ENCODE results near the gene UQCC2.

The UQCC2 gene

GRCh38 chr6:33688451-33689147 lies 22.9 kb downstream of the UQCC2 start:
- no peak for DNase-seq

DNA sequence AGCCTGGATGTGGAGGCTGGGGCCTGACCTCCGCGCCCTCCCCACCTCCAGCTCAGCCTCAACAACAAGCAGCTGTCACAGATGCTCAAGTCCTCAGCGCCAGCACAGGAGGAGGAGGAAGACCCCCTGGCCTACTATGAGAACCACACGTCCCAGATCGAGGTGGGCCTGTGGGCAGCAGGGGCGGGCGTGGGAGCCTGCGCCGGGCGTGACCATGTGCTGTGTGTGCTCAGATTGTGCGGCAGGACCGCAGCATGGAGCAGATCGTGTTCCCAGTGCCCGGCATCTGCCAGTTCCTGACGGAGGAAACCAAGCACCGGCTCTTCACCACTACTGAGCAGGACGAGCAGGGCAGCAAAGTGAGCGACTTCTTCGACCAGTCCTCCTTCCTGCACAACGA lies 23.5 kb downstream of the UQCC2 start:
- DNase-seq = no peak

GRCh38 chr6:33686981-33687975 lies 24.2 kb downstream of the UQCC2 start:
- no peak for DNase-seq

DNA sequence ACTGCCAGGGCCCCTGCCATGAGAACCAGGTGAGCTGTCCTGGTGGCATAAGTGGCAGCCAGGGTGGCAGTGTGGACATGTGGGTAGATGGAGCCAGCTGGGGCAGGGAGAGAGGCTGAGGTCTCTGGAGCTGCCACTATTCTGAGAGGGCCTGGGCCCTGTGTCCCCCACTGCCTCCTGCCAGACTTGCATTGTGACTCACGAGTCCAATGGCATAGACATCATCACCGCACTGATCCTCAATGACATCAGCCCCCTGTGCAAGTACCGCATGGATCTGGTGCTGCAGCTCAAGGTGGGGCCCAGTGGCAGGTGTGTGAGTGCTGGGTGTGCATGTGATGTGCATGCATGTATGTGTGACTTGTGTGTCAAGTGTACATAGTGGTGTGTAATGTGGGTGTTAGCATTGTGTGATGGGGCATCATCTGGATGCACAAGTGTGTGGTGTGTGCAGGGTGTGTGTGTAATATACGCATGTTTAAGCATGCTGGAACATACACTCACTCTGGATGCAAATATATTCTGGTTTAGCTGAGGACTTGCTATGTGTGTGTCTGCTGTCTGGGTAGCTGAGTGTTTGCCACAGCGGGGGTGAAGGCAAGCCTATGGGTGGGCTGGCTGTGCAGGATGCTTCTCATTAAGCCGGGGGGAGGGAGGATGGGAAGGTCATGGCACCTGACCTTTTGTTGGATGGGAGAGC lies 25.1 kb downstream of the UQCC2 start:
- no peak for DNase-seq

GRCh38 chr6:33685411-33686224 lies 25.9 kb downstream of the UQCC2 start:
- DNase-seq = no peak

GRCh38 chr6:33684983-33685382 lies 26.5 kb downstream of the UQCC2 start:
- DNase-seq = no peak

DNA sequence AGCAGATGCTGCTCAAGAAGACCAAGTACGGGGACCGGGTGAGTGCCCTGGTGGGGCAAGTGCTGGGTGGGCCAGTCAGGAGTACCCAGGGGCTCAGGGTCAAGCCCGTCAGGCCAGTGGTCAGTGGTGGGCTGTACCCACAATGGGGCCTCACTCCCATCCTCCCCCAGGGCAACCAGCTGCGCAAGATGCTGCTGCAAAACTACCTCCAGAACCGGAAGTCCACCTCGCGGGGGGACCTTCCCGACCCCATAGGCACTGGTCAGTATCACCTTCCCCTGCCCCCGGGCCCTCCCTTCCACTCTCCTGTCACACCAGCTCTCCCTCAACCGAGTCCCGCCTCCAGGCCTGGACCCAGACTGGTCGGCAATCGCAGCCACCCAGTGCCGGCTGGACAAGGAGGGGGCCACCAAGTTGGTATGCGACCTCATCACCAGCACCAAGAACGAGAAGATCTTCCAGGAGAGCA lies 27.0 kb downstream of the UQCC2 start:
- no peak for DNase-seq

DNA sequence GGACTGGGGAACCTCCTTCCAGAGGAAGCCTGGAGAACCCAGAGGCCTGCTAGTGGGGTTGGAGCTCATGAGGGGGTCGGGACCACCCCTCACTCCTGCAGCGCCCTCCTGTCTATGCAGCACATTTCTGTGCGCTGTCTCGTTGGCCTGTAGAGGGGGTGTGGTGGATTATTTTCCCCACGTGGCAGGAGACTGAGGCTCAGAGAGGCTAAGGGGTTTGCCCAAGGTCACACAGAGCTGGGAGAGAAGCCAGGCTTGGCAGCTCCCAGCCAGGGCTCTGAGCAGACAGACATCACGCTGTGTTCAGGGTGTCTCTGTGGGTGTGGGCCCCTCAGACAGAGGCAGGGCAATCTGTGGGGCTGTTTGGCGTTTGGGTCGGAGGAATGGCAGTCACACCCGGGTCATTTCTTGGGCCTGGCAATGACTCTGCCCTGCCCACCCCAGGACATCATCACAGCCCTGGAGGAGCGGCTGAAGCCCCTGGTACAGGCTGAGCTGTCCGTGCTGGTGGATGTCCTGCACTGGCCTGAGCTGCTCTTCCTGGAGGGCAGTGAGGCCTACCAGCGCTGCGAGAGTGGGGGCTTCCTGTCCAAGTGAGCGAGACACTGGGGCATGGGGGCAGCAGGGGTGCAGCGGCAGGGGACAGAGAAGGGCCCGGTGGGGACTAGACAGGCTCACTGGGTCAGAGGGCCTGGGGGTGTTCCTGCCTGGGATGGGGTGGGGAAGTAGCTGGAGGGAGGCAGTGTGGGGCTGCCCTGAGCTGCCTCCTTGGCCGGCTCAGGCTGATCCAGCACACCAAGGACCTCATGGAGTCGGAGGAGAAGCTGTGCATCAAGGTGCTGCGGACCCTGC lies 27.7 kb downstream of the UQCC2 start:
- no peak for DNase-seq

- no peak for DNase-seq
Observed at GRCh38 chr6:33683051-33683571, 28.4 kb downstream of the UQCC2 start.

GRCh38 chr6:33682341-33682740 lies 29.2 kb downstream of the UQCC2 start:
- no peak for DNase-seq

GRCh38 chr6:33679761-33680160 lies 31.7 kb downstream of the UQCC2 start:
- no peak for DNase-seq

DNA sequence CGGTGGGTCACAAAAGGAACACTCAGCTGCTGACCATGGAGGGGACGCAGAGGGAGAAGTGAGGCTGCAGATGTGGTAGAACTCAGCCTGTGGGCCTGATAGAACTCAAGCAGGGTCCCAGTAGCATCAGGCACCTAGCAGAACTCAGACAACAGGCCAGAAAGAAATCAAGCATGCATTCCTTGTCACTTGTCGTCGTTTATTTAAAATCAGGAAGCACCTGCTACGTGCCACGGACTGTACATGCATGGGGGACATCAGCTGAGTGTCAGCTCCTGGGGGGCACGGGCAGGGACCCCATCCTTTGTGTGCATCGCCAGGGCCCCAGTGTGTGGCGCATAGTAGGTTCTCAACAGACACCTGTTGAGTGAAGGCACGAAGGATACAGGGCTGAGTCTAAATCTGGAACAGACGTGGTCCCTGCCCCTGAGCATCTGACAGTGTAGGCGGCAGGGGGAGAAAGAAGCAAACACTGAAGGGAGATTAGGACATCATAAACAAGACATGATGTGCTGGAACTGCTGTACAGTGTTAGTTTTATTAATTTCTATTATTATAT lies 32.5 kb downstream of the UQCC2 start:
- no peak for DNase-seq

- DNase-seq = no peak
Observed at GRCh38 chr6:33678233-33678931, 33.1 kb downstream of the UQCC2 start.

GRCh38 chr6:33677689-33678088 lies 33.8 kb downstream of the UQCC2 start:
- DNase-seq = no peak

DNA sequence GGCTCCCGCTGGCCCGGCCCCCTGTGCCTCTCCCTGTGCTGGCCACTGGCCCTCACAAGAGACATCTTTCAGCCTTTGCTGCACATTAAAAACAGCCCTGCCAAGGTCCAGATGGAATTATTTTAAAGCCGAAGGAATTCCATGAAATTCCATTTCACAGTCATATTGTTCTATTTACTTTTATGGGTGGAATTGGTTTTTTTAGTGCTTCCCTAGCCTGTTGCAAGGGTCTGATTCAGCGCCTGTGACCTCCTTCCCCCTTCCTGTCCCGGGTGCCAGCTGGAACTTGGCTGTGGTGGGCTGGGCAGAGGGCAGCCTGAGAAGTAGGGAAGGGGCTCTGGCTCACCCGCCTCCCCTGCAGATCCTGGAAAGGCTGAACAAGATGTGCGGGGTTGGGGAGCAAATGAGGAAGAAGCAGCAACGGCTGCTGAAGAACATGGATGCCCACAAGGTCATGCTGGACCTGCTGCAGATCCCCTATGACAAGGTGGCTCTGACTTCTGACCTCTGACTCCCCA lies 34.3 kb downstream of the UQCC2 start:
- DNase-seq = no peak

DNA sequence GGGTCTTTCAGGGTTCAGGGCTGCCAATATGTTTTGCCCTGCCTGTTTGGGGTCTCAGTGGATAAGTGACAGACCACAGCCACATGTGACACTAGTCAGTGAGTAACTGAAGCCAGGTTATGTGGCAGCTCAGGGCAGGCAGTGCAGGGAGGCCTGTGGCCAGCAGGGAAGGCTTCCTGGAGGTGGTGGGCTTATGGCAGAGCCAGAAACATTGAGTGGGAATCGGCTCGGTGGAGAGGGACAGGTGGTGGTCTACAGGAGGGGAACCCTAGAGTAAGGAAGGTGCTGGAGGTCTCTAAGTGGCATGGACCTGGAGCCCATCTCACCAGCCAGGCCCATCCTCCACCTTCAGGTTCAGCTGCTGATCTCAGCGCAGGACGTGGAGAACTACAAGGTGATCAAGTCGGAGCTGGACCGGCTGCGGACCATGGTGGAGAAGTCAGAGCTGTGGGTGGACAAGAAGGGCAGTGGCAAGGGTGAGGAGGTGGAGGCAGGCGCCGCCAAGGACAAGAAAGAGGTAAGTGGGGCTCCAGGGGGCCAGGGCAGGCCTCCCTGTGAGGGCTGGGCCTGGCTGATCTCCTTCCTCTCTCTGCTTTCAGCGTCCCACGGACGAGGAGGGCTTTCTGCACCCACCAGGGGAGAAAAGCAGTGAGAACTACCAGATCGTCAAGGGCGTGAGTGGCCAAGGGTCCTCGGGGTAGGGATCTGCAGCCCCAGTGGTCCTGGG lies 34.9 kb downstream of the UQCC2 start:
- DNase-seq = no peak

DNA sequence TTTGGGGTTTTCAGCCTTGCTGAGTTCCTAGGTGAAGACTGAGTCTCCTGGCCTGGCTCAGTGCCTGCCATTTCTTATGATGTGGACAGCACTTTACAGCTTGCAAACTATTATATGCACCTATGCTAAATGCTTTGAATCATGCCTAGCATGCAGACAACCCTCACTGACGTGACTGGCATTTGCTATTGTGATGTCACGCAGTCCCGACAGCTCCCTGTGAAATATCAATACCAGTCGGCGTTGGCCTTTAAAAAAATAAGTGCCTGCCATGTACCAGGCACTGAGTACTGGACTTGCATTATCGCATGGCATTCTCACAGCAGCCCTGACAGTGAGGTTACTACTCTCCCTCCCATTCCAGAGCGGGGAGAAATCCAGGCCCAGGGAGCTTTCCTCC lies 35.5 kb downstream of the UQCC2 start:
- DNase-seq = no peak

DNA sequence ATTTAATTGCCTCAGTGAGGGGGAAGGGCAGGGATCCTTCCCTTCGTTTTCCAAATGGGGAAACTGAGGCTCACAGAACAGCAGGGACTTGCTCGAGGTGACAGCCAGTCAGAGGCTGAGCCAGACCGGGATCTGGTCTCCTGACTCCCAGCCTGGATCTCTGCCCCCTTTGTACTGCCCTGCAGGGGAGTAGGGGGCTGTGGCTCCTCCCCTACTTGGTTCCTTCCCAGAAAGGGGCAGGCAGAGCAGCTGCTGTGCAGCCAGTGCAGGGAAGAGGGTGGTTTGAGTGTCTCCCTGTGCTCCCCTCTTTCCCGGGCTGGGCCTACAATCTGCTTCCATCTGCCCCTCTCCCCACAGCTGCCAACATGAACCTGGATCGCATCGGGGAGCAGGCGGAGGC lies 37.6 kb downstream of the UQCC2 start:
- DNase-seq = no peak

DNA sequence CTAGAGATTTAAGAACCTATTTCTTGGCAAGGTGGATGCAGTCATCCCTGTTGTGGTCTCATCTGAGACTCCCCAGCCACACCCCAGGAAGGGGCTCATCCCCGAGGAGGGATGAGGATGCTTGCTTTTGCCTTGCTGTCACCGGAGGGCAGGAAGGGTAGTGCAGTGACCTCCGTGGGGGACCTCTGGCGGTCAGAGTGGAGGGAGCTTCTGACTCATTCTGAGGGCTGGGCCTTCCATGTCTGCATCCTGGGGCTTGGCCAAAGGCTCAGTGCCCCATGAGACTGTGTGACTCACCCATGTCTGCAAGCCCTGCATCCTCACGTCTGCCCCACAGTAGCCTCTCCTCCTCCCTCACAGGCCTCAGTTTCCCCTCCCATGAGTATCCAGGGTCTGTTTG lies 38.7 kb downstream of the UQCC2 start:
- DNase-seq = no peak
